ENCODE measurements around the gene SUGCT. TPM values are rescaled to one million over a fixed set of nuclear protein-coding genes. Genes with fewer than 3 reads are reported as not detected.

The SUGCT gene
- total and polyA plus RNA-seq, 9 of the 15 experiments (the other 6 are each of a cell fraction or from before 2014, with no cell fraction given), result 0.58 to 2.5 (median 1.4) TPM

DNA sequence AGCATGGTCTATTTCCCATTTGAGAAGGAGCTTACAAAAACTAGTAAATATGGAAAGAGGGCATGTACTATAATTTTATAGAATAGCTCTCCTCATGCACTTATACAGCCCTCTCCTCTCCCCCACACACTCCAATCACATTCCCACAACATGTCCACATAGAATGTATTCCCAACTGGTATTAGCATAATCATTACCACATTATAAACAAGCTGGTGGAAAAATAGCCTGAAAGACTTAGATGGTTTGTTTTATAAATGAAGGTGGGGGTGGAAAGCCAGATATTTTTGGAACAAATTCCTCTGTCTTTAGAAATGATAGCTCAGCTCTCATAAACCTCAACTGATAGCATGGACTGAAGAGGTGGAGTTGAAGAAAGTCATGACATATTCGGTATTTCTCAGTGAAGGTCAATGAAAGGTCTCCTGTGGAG, 410.1 kb downstream of the SUGCT start:
- FAIRE-seq, result no peak
- ATAC-seq, result no peak
- Histone ChIP-seq H3K79me2 (ENCODE audit: control insufficient read depth, insufficient read depth, low read length) (no peaks in the 10 kb centered on the region), H3K9me1 (ENCODE audit: control insufficient read depth, insufficient read depth, low read length) (no peaks in the 10 kb centered on the region), H4K20me1 (replicated peaks; ENCODE audit: control insufficient read depth, insufficient read depth, low read length) (no peaks in the 10 kb centered on the region), H3K27ac (ENCODE audit: extremely low read depth, low read depth, low read length) (no peak overlapping the region), H3K4me1 (replicated peaks in 1 of 2; ENCODE audit: control insufficient read depth in 2 of 2, insufficient read depth in 2 of 2, low read length in 2 of 2) (no peaks in the 10 kb centered on the region), H3K9me3 (replicated peaks; ENCODE audit: control insufficient read depth, insufficient read depth, low read depth, low read length) (no peaks in the 10 kb centered on the region), H2AFZ (ENCODE audit: low read depth, low read length) (no peak overlapping the region), H3K4me2 (ENCODE audit: insufficient read depth, low read length) (no peak overlapping the region), H3K27me3 (ENCODE audit: control insufficient read depth in 2 of 2, insufficient read depth in 2 of 2, low read length in 2 of 2) (no peaks in the 10 kb centered on the region), H3K9ac (ENCODE audit: insufficient read depth in 1 of 2, low read depth in 2 of 2, low read length in 2 of 2) (no peak overlapping the region), H3K36me3 (ENCODE audit: control insufficient read depth, insufficient read depth, low read length) (no peaks in the 10 kb centered on the region), H3K4me3 (no peak overlapping the region)
- no peak for DNase-seq (ENCODE audit: extremely low read depth in 1 of 4, low spot score in 3 of 4)
- intact Hi-C loops (cut with micrococcal nuclease), result no loop called here
- TF ChIP-seq, protein P1, sequence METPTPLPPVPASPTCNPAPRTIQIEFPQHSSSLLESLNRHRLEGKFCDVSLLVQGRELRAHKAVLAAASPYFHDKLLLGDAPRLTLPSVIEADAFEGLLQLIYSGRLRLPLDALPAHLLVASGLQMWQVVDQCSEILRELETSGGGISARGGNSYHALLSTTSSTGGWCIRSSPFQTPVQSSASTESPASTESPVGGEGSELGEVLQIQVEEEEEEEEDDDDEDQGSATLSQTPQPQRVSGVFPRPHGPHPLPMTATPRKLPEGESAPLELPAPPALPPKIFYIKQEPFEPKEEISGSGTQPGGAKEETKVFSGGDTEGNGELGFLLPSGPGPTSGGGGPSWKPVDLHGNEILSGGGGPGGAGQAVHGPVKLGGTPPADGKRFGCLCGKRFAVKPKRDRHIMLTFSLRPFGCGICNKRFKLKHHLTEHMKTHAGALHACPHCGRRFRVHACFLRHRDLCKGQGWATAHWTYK (CRISPR knock-in tag; IDR thresholded peaks at IDR 0.05), result no peak
- no peak for TF ChIP-seq FOSL1 (tag; conservative IDR thresholded peaks at IDR 0.05)
- TF ChIP-seq, protein P2, sequence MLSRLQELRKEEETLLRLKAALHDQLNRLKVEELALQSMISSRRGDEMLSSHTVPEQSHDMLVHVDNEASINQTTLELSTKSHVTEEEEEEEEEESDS (CRISPR knock-in tag; IDR thresholded peaks at IDR 0.05), result no peak
- TF ChIP-seq MTA1 (IDR thresholded peaks at IDR 0.05; ENCODE audit: borderline replicate concordance), result no peak
- ChIA-PET POLR2A (interaction anchor here (0.6 kb wide), 1 partner anchor 372 kb away, joined by 3 read pairs; no protein-coding TSS in a partner anchor), CTCF (ENCODE audit: low intra/inter-chr PET ratio) (no interaction called here)
- WGBS (ENCODE audit: insufficient coverage, low coverage, missing lambda C conversion rate), result 0% methylated on average over 1 of the region's 1 CpG
- BruUV-seq (replicated peaks), result no TSS peak
- in situ Hi-C loops (cut with MboI), result no loop called here

DNA sequence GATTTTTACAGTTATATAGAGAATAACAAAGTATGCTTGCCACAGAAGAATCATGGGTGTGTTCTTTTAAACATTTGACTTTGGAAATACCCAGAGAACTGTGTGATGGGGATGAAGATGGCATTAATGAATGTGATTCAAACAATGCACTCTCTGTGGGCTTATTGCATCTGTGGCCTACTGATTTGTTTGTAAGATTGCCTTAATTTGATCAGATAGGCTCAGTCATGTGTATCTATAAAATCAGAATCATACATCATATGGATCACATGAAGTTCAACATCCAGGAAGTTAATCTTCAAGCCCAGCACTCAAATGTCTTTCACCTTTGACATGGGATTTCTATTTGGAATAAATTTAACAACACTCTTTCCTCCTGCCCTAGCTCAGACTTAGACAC, 410.9 kb downstream of the SUGCT start:
- H3K9me1 ChIP-seq (ENCODE audit: control insufficient read depth, insufficient read depth, low read length), result no peaks in the 10 kb centered on the region
- BruUV-seq (replicated peaks), result no TSS peak
- ATAC-seq, result no peak
- H4K20me1 ChIP-seq (replicated peaks; ENCODE audit: control insufficient read depth, insufficient read depth, low read length), result no peaks in the 10 kb centered on the region
- no peaks in the 10 kb centered on the region for H3K27me3 ChIP-seq (ENCODE audit: control insufficient read depth in 2 of 2, insufficient read depth in 2 of 2, low read length in 2 of 2)
- DNase-seq (ENCODE audit: extremely low read depth in 1 of 4, low spot score in 3 of 4), result no peak
- ChIA-PET CTCF (ENCODE audit: low intra/inter-chr PET ratio) (no interaction called here), POLR2A (no interaction called here)
- no peaks in the 10 kb centered on the region for H3K4me1 ChIP-seq (replicated peaks in 1 of 2; ENCODE audit: control insufficient read depth in 2 of 2, insufficient read depth in 2 of 2, low read length in 2 of 2)
- H3K27ac ChIP-seq (ENCODE audit: extremely low read depth, low read depth, low read length), result no peak overlapping the region
- intact Hi-C loops (cut with micrococcal nuclease), result no loop called here
- H2AFZ ChIP-seq (ENCODE audit: low read depth, low read length), result no peak overlapping the region
- H3K79me2 ChIP-seq (ENCODE audit: control insufficient read depth, insufficient read depth, low read length), result no peaks in the 10 kb centered on the region
- H3K9ac ChIP-seq (ENCODE audit: insufficient read depth in 1 of 2, low read depth in 2 of 2, low read length in 2 of 2), result no peak overlapping the region
- H3K4me2 ChIP-seq (ENCODE audit: insufficient read depth, low read length), result no peak overlapping the region
- H3K9me3 ChIP-seq (replicated peaks; ENCODE audit: control insufficient read depth, insufficient read depth, low read depth, low read length), result no peaks in the 10 kb centered on the region
- no peak for FAIRE-seq
- in situ Hi-C loops (cut with MboI), result no loop called here
- no peaks in the 10 kb centered on the region for H3K36me3 ChIP-seq (ENCODE audit: control insufficient read depth, insufficient read depth, low read length)
- H3K4me3 ChIP-seq, result no peak overlapping the region
- TF ChIP-seq WHSC1 (IDR thresholded peaks at IDR 0.05; ENCODE audit: low read length) (no peak), FOSL1 (tag; conservative IDR thresholded peaks at IDR 0.05) (no peak), NR1H2 (CRISPR knock-in tag; IDR thresholded peaks at IDR 0.05) (no peak), PHB2 (IDR thresholded peaks at IDR 0.05; ENCODE audit: low read depth) (no peak), DNMT1 (IDR thresholded peaks at IDR 0.05) (no peak), JUN (IDR thresholded peaks at IDR 0.05; ENCODE audit: borderline replicate concordance, low read depth, low read length) (no peak), JUN (CRISPR knock-in tag; IDR thresholded peaks at IDR 0.05; ENCODE audit: borderline replicate concordance) (no peak)
- TF ChIP-seq, protein P3, sequence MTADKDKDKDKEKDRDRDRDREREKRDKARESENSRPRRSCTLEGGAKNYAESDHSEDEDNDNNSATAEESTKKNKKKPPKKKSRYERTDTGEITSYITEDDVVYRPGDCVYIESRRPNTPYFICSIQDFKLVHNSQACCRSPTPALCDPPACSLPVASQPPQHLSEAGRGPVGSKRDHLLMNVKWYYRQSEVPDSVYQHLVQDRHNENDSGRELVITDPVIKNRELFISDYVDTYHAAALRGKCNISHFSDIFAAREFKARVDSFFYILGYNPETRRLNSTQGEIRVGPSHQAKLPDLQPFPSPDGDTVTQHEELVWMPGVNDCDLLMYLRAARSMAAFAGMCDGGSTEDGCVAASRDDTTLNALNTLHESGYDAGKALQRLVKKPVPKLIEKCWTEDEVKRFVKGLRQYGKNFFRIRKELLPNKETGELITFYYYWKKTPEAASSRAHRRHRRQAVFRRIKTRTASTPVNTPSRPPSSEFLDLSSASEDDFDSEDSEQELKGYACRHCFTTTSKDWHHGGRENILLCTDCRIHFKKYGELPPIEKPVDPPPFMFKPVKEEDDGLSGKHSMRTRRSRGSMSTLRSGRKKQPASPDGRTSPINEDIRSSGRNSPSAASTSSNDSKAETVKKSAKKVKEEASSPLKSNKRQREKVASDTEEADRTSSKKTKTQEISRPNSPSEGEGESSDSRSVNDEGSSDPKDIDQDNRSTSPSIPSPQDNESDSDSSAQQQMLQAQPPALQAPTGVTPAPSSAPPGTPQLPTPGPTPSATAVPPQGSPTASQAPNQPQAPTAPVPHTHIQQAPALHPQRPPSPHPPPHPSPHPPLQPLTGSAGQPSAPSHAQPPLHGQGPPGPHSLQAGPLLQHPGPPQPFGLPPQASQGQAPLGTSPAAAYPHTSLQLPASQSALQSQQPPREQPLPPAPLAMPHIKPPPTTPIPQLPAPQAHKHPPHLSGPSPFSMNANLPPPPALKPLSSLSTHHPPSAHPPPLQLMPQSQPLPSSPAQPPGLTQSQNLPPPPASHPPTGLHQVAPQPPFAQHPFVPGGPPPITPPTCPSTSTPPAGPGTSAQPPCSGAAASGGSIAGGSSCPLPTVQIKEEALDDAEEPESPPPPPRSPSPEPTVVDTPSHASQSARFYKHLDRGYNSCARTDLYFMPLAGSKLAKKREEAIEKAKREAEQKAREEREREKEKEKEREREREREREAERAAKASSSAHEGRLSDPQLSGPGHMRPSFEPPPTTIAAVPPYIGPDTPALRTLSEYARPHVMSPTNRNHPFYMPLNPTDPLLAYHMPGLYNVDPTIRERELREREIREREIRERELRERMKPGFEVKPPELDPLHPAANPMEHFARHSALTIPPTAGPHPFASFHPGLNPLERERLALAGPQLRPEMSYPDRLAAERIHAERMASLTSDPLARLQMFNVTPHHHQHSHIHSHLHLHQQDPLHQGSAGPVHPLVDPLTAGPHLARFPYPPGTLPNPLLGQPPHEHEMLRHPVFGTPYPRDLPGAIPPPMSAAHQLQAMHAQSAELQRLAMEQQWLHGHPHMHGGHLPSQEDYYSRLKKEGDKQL (CRISPR knock-in tag; IDR thresholded peaks at IDR 0.05; ENCODE audit: borderline replicate concordance), result no peak

All from K562 (cell line).